MM.1S (cell line): ENCODE results near the gene ABCA13.

Source experiments
- EZH2 ChIP-seq: fragments of 300-600 bp; sonication (generic); optimal IDR thresholded peaks from 2 replicates; pipeline ENCODE3; 2017; ENCODE audit warnings: low read depth, mild to moderate bottlenecking, antibody characterized with exemption, low read length, mixed read lengths
- EZH2phosphoT487 ChIP-seq: fragments of 300-600 bp; sonication (generic); IDR thresholded peaks from 2 replicates; pipeline ENCODE4 v1.6.1; 2018; ENCODE audit warnings: antibody characterized with exemption, low read length
- TF ChIP-seq, protein P1 (sequence below): fragments of 300-600 bp; sonication (generic); IDR thresholded peaks from 2 replicates; pipeline ENCODE4 v1.5.1; 2016; ENCODE audit warnings: antibody characterized with exemption, low read length, mixed read lengths

DNA sequence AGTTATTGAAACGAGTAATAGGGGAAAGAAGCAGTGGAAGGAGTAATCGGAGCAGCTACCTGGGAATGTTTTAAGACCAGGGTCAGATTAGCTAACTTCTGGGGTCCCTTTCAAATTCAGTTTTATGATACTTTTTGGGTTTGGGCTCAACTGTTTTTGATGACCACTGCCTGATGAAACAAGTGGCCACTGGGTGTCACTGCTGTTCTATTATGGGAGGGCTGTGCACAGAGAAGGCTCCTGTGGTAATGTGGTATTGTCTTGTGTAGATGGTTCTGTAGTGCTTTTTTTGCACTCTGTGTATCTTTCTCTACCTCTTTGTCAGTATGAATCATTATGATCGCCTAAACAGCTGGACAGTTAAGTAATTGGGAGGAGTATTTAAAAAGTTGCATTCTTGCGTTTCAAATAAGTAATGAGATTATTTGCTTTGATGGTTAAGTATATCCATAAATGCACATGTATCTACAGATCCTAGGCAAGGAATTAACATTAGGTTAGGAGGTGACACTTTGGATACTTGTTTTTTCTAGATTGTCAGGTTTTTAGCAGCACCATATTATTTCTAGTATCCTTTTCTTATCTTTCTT is 128.4 kb downstream of the ABCA13 start:
- TF ChIP-seq, protein P1, sequence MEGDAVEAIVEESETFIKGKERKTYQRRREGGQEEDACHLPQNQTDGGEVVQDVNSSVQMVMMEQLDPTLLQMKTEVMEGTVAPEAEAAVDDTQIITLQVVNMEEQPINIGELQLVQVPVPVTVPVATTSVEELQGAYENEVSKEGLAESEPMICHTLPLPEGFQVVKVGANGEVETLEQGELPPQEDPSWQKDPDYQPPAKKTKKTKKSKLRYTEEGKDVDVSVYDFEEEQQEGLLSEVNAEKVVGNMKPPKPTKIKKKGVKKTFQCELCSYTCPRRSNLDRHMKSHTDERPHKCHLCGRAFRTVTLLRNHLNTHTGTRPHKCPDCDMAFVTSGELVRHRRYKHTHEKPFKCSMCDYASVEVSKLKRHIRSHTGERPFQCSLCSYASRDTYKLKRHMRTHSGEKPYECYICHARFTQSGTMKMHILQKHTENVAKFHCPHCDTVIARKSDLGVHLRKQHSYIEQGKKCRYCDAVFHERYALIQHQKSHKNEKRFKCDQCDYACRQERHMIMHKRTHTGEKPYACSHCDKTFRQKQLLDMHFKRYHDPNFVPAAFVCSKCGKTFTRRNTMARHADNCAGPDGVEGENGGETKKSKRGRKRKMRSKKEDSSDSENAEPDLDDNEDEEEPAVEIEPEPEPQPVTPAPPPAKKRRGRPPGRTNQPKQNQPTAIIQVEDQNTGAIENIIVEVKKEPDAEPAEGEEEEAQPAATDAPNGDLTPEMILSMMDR, result peak; percentile 89
- TF ChIP-seq EZH2 (no peak), EZH2phosphoT487 (no peak)
